Effector memory CD4-positive, alpha-beta T cell (primary cell): ENCODE measurements around the gene CISH.
A peak's percentile ranks its signal among the peaks of the same experiment; 100 is the strongest.

Experiments used
- DNase-seq, 3 donors: peaks; one replicate each; pipeline ENCODE4 v3.0.0-alpha.2; 2020
- H3K27ac ChIP-seq: 2 replicates; pipeline ENCODE4 v1.7.0; 2013; ENCODE audit warnings: mild to moderate bottlenecking, low read length, moderate library complexity; ENCODE audit not compliant: insufficient read depth, poor library complexity, severe bottlenecking
- H3K27me3 ChIP-seq: replicated peaks from 2 replicates; pipeline ENCODE4 v1.7.0; 2013; ENCODE audit warnings: mild to moderate bottlenecking, low read length; ENCODE audit not compliant: insufficient read depth, control insufficient read depth, poor library complexity, severe bottlenecking
- H3K36me3 ChIP-seq: 2 replicates; pipeline ENCODE4 v1.7.0; 2013; ENCODE audit warnings: mild to moderate bottlenecking, low read length, moderate library complexity; ENCODE audit not compliant: control insufficient read depth, insufficient read depth
- H3K4me1 ChIP-seq: 2 replicates; pipeline ENCODE4 v1.7.0; 2013; ENCODE audit warnings: low read length, mild to moderate bottlenecking; ENCODE audit not compliant: control insufficient read depth, insufficient read depth, poor library complexity, severe bottlenecking
- H3K4me3 ChIP-seq: 2 replicates; pipeline ENCODE4 v1.7.0; 2013; ENCODE audit warnings: low read length, low read depth, mild to moderate bottlenecking; ENCODE audit not compliant: insufficient read depth, poor library complexity, severe bottlenecking
- H3K9me3 ChIP-seq: 2 replicates; pipeline ENCODE4 v1.7.0; 2013; ENCODE audit warnings: mild to moderate bottlenecking, low read length, moderate library complexity; ENCODE audit not compliant: control insufficient read depth

Gene CISH

GRCh38 chr3:50652709-50653108, 41.1 kb upstream of the CISH start:
- Histone ChIP-seq H3K27ac (no peak overlapping the region), H3K9me3 (no peaks in the 10 kb centered on the region), H3K36me3 (peaks cover 18% of the 10 kb centered on the region), H3K4me1 (no peaks in the 10 kb centered on the region), H3K27me3 (no peaks in the 10 kb centered on the region), H3K4me3 (no peak overlapping the region)
- DNase-seq, result peak; percentile 14 to 34 (median 26)

- Histone ChIP-seq H3K36me3 (peaks cover 24% of the 10 kb centered on the region), H3K27ac (no peak overlapping the region)
- no peak for DNase-seq
These were observed 40.5 kb upstream of the CISH start for GRCh38 chr3:50651920-50652529.

GRCh38 chr3:50651445-50651844, 39.9 kb upstream of the CISH start:
- Histone ChIP-seq H3K4me3 (no peak overlapping the region), H3K36me3 (peaks cover 30% of the 10 kb centered on the region), H3K27ac (no peak overlapping the region), H3K4me1 (no peaks in the 10 kb centered on the region), H3K27me3 (no peaks in the 10 kb centered on the region), H3K9me3 (no peaks in the 10 kb centered on the region)
- DNase-seq, result no peak

More at GRCh38 chr3:50651920-50652529, 40.5 kb upstream of the CISH start:
- H3K4me1 ChIP-seq, result no peaks in the 10 kb centered on the region
- H3K27me3 ChIP-seq, result no peaks in the 10 kb centered on the region
- H3K9me3 ChIP-seq, result no peaks in the 10 kb centered on the region
- H3K4me3 ChIP-seq, result no peak overlapping the region

DNA sequence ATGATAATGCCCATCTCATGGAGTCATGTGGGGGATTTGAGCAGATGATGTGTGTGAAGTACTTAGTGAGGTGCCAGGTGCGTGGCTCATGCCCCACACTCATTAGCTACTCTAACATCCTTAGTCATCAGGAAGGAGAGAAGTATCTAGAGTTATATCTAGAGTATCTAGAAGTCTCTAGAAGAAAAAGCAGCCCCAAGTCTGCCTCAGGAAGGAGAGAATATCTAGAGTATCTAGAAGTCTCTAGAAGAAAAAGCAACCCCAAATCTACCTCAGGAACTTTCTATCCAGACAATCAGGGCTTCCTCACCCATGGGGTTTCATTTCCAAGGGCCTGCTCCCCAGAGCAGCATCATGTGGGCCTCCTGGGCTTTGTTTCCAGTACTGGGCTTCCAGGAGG, 38.4 kb upstream of the CISH start:
- no peaks in the 10 kb centered on the region for H3K4me1 ChIP-seq
- H3K27me3 ChIP-seq, result no peaks in the 10 kb centered on the region
- no peaks in the 10 kb centered on the region for H3K9me3 ChIP-seq
- peaks cover 44% of the 10 kb centered on the region for H3K36me3 ChIP-seq
- H3K27ac ChIP-seq, result no peak overlapping the region
- H3K4me3 ChIP-seq, result no peak overlapping the region
- no peak for DNase-seq

DNA sequence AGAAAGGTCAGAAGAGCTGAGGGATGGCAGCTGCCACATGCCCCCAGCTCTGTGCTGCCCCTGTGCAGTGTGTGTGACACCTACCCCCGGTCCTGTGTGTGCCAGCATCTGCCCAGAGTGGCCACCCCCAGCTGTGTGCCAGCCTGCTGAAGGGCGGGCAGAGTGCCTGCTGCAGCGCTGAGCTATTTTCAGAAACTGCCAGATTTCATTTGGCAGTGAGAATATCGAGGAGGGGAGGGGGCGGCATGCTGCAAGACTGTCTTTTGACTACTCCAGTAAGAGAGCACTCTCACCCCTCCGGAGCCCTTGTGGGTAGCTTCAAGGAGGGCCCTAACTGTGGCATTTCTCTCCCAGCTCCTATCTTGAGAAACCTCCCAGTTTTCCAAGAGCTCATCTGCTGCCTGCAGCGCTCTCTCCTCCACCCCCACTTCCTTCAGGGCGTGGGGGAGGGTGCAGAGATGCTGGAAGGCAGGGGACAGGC, 37.9 kb upstream of the CISH start:
- Histone ChIP-seq H3K4me3 (no peak overlapping the region), H3K4me1 (no peaks in the 10 kb centered on the region), H3K27me3 (no peaks in the 10 kb centered on the region), H3K9me3 (no peaks in the 10 kb centered on the region), H3K36me3 (peaks cover 49% of the 10 kb centered on the region), H3K27ac (no peak overlapping the region)
- no peak for DNase-seq

DNA sequence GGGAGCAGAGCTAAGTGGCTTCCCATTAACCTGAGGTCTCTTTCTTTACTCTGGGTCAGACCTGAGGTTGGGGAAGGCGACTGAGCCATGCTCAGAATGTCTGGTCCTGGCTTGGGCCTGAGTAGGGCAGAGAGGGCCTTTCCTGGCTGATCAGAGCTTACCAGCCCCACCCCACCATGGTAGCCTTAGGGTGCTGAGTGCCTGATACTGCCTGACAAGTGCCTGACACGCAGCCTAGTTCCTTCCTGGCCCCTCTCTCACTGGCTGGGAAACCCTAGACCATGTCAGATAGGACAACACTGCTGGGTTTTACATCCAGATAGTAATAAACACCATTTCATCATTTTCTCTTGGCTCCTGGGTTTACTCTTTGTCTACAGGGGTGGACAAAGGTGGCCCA, 37.4 kb upstream of the CISH start:
- Histone ChIP-seq H3K9me3 (no peaks in the 10 kb centered on the region), H3K27ac (no peak overlapping the region), H3K27me3 (no peaks in the 10 kb centered on the region), H3K36me3 (peaks cover 55% of the 10 kb centered on the region), H3K4me3 (no peak overlapping the region), H3K4me1 (no peaks in the 10 kb centered on the region)
- no peak for DNase-seq

GRCh38 chr3:50648313-50648712, 36.7 kb upstream of the CISH start:
- H3K27ac ChIP-seq, result no peak overlapping the region
- DNase-seq, result no peak

GRCh38 chr3:50645378-50645777, 33.8 kb upstream of the CISH start:
- no peaks in the 10 kb centered on the region for H3K9me3 ChIP-seq
- no peaks in the 10 kb centered on the region for H3K27me3 ChIP-seq
- no peak for DNase-seq
- no peak overlapping the region for H3K27ac ChIP-seq
- H3K36me3 ChIP-seq, result peaks cover 89% of the 10 kb centered on the region
- no peaks in the 10 kb centered on the region for H3K4me1 ChIP-seq
- no peak overlapping the region for H3K4me3 ChIP-seq

More at GRCh38 chr3:50648313-50648712, 36.7 kb upstream of the CISH start:
- no peaks in the 10 kb centered on the region for H3K4me1 ChIP-seq
- H3K27me3 ChIP-seq, result no peaks in the 10 kb centered on the region
- no peaks in the 10 kb centered on the region for H3K9me3 ChIP-seq
- H3K36me3 ChIP-seq, result peaks cover 61% of the 10 kb centered on the region
- H3K4me3 ChIP-seq, result no peak overlapping the region

DNA sequence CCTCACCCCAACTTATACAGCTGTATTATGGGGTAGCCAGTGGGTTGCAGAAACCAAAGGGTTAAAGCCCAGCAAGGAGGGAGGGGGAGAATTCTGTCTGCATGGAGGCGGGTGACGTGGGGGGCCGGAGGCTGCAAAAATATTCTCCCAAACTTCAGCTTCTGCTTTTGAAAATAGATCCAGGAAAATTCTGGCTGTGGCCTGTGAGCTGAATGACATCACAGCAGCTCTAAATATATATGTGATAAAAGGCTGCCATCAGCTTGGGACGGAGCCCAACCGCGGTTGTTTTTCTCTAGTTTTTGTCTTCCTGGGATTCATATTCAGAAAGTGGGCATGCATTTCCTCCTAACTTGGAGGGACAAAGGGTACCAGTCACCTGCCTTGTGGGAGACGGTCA, 33.0 kb upstream of the CISH start:
- Histone ChIP-seq H3K27ac (no peak overlapping the region), H3K4me3 (no peak overlapping the region), H3K9me3 (no peaks in the 10 kb centered on the region), H3K27me3 (no peaks in the 10 kb centered on the region), H3K4me1 (no peaks in the 10 kb centered on the region), H3K36me3 (peaks cover 97% of the 10 kb centered on the region)
- DNase-seq, result no peak

DNA sequence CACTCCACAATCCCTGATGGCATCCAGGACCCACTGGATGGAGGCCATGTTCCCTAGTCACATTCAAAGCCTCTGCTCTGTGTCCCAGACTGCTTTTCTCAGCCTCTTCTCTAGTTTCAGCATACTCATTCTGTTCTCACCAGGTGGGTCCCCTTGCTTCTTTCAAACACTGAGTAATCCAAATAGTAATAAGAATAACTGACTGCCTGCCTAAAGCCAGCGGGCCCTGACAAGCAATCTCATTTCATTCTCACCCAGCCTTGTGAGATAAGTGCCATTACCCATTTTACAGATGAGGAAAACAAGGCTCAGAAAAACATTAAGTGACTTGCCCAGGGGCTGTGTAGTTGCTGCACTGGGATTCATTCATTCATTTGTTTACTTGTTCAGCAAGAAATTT, 30.8 kb upstream of the CISH start:
- Histone ChIP-seq H3K27me3 (no peaks in the 10 kb centered on the region), H3K9me3 (no peaks in the 10 kb centered on the region), H3K36me3 (peaks cover 82% of the 10 kb centered on the region), H3K4me3 (no peak overlapping the region), H3K4me1 (peaks cover 3% of the 10 kb centered on the region), H3K27ac (no peak overlapping the region)
- no peak for DNase-seq
